Pancreas (tissue), 10 donors: ENCODE results near the gene MEAF6. TPM values are rescaled to one million over a fixed set of nuclear protein-coding genes. Genes with fewer than 3 reads are reported as not detected.
A peak's percentile ranks its signal among the peaks of the same experiment; 100 is the strongest.

Experiments
- ATAC-seq, 4 donors: fragments of 200-7000 bp; cut with Tn5 transposase; one replicate each; pipeline versions ENCODE4 v1.8.0 to v1.9.1; 2020; ENCODE audit warnings: mild to moderate bottlenecking in 4 of 4, moderate library complexity in 4 of 4
- DNase-seq, 6 donors: peaks; one replicate each; pipeline ENCODE4 v3.0.0-alpha.2; 2020
- FAIRE-seq: peaks from 2 replicates; lab custom pipeline; 2012; peaks lifted over from hg19 to GRCh38; lab: Jason Lieb, UNC
- H3K27ac ChIP-seq, 4 donors: fragments of 200-600 bp; sonication (generic); 1 replicate in 3 of 4; 2 replicates in 1 of 4; pipeline versions ENCODE4 v1.5.0 to v1.8.0; 2020
- H3K27me3 ChIP-seq, 4 donors: fragments of 200-600 bp; one replicate each; pipeline ENCODE4 v1.8.0; 2021
- H3K36me3 ChIP-seq, 3 donors: fragments of 200-600 bp; sonication (generic) in 1 of 3; one replicate each; pipeline versions ENCODE4 v1.5.0 to v1.8.0; 2020 to 2021
- H3K4me1 ChIP-seq, 3 donors: fragments of 200-600 bp; one replicate each; pipeline ENCODE4 v1.8.0; 2021
- H3K4me3 ChIP-seq, 4 donors: fragments of 200-600 bp; sonication (generic) in 2 of 4; one replicate each; pipeline versions ENCODE4 v1.5.0 to v1.8.0; 2020 to 2021
- H3K9me3 ChIP-seq, 4 donors: fragments of 200-600 bp; one replicate each; pipeline ENCODE4 v1.8.0; 2021
- WGBS, 2 donors: extraction: QIAGEN DNeasy Blood & Tissue Kit; methylation state at CpG; one replicate each; pipeline ENCODE4 v1.1.7; 2013; 5-methylcytosine and 5-hydroxymethylcytosine counted together
- intact Hi-C, 3 donors: fragments of 100-400 bp; cut with DNase I; formaldehyde crosslinking; loops; one replicate each; pipeline versions ENCODE4 v1.11.1 to v1.14.2; 2022
- microRNA-seq, 2 donors: library from miRNA; unstranded; fragments of <30 nt; microRNA quantifications; one replicate each; pipeline versions ENCODE4 to v1.1.0, GENCODE V29; 2019 to 2020
- polyA plus RNA-seq, 2 donors: library from polyadenylated mRNA; stranded (reverse); fragments of 200-250 nt; gene quantifications; one replicate each; pipeline ENCODE4 v1.2.3, GENCODE V29; 2013
- total RNA-seq, 6 donors: library from RNA; stranded (reverse); fragmentation: NEBNext Ultra II Directional in 4 of 6; extraction: Animal tissue kit (Norgen Biotek cat#: 25700) in 4 of 6; gene quantifications; one replicate each; pipeline versions ENCODE4 v1.2.1 to v1.2.4, GENCODE V29; 2021 to 2023
- TF ChIP-seq, protein P1 (sequence below), 4 donors: fragments of 200-600 bp; sonication (generic) in 3 of 4; IDR thresholded peaks; one replicate each; pipeline versions ENCODE4 v1.5.0 to v1.8.0; 2021; ENCODE audit warnings: antibody characterized with exemption in 4 of 4
- donor health status: healthy with polysubstance abuse.
- donor health status: DM: no; HTN: no; CAD: no; lungs with moderate emphysema.
- donor health status: DM: no; HTN: no; CAD: no.
- donor health status: control.
- donor health status: control.
- donor health status: Bipolar disorder and iron deficiency.
- donor health status: DM: yes; HTN: yes; CAD: no.
- donor health status: DM: no; HTN: no; CAD: no.
- donor health status: DM: no; HTN: no; CAD: no.
- donor health status: DM: yes; HTN: yes; CAD: no.

MEAF6 gene
- total and polyA plus RNA-seq, 8 donors, result 26.1 to 59.8 (median 28.3) TPM

DNA sequence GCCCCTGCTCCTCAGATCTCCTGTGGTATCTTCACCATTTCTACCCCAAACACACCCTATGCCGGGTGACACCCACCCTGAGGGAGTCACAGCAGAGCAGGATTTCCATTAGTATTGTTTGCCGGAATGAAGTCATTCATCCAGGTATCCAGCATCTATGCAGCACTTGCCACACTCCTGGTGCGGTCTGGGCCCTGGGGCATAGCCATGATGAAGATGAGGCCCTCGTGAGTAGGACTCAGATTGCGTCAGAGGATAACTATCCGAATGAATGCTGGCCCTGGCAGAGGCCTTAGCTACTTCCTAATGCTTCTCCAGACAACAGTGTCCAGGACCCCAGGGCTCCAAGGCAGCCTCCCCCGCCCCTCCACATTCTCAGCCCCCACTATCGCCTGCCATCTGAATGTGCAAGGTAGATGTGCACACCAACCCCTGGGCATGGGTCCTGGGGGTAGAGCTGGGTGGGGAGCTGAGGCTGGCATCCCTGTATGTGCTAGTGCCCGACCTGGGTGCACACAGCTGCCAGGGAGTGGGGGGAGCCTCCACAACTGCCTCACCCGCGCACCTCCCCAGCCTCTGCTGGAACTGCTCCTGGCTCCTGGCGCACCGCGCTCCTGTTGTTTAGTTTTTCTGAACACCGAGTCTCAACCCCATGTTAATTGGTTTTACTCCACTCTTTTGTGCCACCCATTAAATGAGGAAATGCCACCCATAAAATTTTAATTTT lies 65.7 kb downstream of the MEAF6 start:
- TF ChIP-seq, protein P1, sequence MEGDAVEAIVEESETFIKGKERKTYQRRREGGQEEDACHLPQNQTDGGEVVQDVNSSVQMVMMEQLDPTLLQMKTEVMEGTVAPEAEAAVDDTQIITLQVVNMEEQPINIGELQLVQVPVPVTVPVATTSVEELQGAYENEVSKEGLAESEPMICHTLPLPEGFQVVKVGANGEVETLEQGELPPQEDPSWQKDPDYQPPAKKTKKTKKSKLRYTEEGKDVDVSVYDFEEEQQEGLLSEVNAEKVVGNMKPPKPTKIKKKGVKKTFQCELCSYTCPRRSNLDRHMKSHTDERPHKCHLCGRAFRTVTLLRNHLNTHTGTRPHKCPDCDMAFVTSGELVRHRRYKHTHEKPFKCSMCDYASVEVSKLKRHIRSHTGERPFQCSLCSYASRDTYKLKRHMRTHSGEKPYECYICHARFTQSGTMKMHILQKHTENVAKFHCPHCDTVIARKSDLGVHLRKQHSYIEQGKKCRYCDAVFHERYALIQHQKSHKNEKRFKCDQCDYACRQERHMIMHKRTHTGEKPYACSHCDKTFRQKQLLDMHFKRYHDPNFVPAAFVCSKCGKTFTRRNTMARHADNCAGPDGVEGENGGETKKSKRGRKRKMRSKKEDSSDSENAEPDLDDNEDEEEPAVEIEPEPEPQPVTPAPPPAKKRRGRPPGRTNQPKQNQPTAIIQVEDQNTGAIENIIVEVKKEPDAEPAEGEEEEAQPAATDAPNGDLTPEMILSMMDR (IDR thresholded peaks at IDR 0.05), result no peak
- no peak overlapping the region for H3K27ac ChIP-seq
- intact Hi-C loops, result no loop called here
- H3K36me3 ChIP-seq, result no peaks in the 10 kb centered on the region
- 55 to 60% methylated on average over 15 of the region's 15 CpGs for WGBS, 2 donors
- no peak for ATAC-seq
- H3K9me3 ChIP-seq, result no peaks in the 10 kb centered on the region
- DNase-seq, result no peak
- no peak for FAIRE-seq
- no peaks in the 10 kb centered on the region for H3K27me3 ChIP-seq
- no peak overlapping the region for H3K4me3 ChIP-seq
- no peaks in the 10 kb centered on the region for H3K4me1 ChIP-seq

DNA sequence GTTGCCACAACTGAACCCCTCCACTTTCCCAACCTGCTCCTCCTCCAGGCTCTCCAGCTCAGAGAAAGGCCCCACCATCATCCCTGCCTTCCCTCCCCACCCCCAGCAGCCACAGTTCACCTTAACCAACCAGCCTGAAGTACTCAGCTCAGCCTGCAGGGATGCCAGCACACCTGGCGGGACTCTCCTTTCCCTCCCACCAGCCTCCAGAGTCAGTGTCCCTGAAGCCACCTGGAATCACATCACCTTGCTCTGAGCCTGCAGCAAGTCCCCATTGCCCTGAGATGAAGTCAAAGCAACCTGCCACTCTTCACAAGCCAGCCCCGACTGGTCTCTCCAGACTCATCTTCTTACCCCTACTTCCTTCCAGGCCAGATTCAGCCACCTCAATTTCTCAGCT lies 66.4 kb downstream of the MEAF6 start:
- FAIRE-seq, result no peak
- Histone ChIP-seq H3K9me3 (no peaks in the 10 kb centered on the region), H3K27me3 (no peaks in the 10 kb centered on the region), H3K4me3 (no peak overlapping the region), H3K27ac (no peak overlapping the region), H3K4me1 (no peaks in the 10 kb centered on the region), H3K36me3 (no peaks in the 10 kb centered on the region)
- 37 to 40% methylated on average over 2 of the region's 2 CpGs for WGBS, 2 donors
- intact Hi-C loops, result no loop called here
- peak in 1 of 4 donors; percentile 34 for ATAC-seq
- no peak for DNase-seq
- TF ChIP-seq, protein P1 (IDR thresholded peaks at IDR 0.05), result no peak

DNA sequence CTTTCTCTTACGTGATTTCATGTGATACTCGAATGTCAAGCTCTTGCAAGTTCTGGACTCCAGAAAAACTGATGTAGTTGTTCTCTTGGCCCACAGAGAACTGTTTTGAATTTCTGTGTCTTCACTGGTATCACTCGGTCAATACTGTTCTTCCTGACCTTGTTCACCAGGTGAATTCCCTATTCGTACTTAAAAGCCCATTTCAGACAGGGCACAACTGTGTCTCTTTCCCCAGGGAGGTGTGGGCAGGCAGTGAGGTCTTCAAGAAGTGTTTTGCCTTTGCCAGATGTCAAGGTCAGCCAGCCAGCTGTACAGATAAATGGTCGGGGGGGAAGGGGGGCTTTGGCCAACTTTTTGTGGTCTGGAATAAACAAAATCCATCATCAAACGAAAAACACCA lies 67.7 kb downstream of the MEAF6 start:
- no peak for ATAC-seq
- Histone ChIP-seq H3K27ac (no peak overlapping the region), H3K9me3 (no peaks in the 10 kb centered on the region), H3K4me3 (no peak overlapping the region), H3K27me3 (no peaks in the 10 kb centered on the region), H3K4me1 (no peaks in the 10 kb centered on the region), H3K36me3 (no peaks in the 10 kb centered on the region)
- TF ChIP-seq, protein P1 (IDR thresholded peaks at IDR 0.05), result no peak
- no peak for FAIRE-seq
- intact Hi-C loops, result no loop called here
- no peak for DNase-seq
- 40 to 53% methylated on average over 6 of the region's 6 CpGs for WGBS, 2 donors

DNA sequence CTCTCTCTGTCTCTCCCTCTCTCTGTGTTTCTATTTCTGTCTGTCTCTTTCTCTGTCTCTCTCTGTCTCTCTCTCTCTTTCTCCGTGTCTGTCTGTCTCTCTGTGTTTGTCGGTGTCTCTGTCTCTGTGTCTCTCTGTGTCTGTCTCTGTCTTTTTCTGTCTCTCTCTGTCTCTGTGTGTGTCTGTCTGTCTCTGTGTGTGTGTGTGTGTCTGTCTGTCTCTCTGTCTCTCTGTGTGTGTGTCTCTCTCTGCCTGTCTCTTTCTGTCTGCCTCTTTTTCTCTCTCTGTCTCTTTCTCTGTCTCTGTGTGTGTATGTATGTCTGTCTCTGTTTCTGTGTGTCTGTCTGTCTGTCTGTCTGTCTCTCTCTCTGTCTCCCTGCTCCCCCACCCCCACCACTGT lies 71.9 kb downstream of the MEAF6 start:
- FAIRE-seq (no peak), ATAC-seq (no peak), DNase-seq (no peak)
- intact Hi-C loops, result no loop called here
- TF ChIP-seq, protein P1 (IDR thresholded peaks at IDR 0.05), result no peak
- Histone ChIP-seq H3K27me3 (no peaks in the 10 kb centered on the region), H3K27ac (no peak overlapping the region), H3K4me1 (no peaks in the 10 kb centered on the region), H3K36me3 (no peaks in the 10 kb centered on the region), H3K9me3 (no peaks in the 10 kb centered on the region), H3K4me3 (no peak overlapping the region)
- 50 to 52% methylated on average over 2 of the region's 2 CpGs for WGBS, 2 donors

Small RNA genes within 50 kb of the gene (microRNA-seq; reads per million reads assigned to microRNA genes)
- gene MIR5581, result 0 to 0.77 reads per million in 2 donors
- 0 to 0.29 reads per million in 2 donors for gene MIR6732

Other genes starting within 250 kb of the MEAF6 start
- 10 to 100 TPM in 2 of 6 donors, 1 to 10 TPM in 4; 4.1 to 10.5 (median 9.3) TPM for gene ZC3H12A, start 40.2 kb downstream of the MEAF6 start, total RNA-seq
- gene ZC3H12A, start 40.2 kb downstream of the MEAF6 start, polyA plus RNA-seq, result 10 to 100 TPM; 11.4 to 13.1 TPM
- 1 to 10 TPM; 6.5 to 7.8 (median 7.0) TPM for gene SNIP1, start 39.5 kb upstream of the MEAF6 start, total RNA-seq
- 1 to 10 TPM; 2.7 to 5.9 TPM for gene SNIP1, start 39.5 kb upstream of the MEAF6 start, polyA plus RNA-seq
- gene DNALI1, start 42.2 kb upstream of the MEAF6 start, total RNA-seq, result 10 to 100 TPM in 5 of 6 donors, 1 to 10 TPM in 1; 8.7 to 16.3 (median 11.2) TPM
- 10 to 100 TPM; 38.4 to 61.0 TPM for gene DNALI1, start 42.2 kb upstream of the MEAF6 start, polyA plus RNA-seq
- gene GNL2, start 81.2 kb upstream of the MEAF6 start, total RNA-seq, result 10 to 100 TPM in 5 of 6 donors, 1 to 10 TPM in 1; 9.8 to 20.1 (median 17.1) TPM
- 10 to 100 TPM; 50.6 to 69.1 TPM for gene GNL2, start 81.2 kb upstream of the MEAF6 start, polyA plus RNA-seq
- gene RSPO1, start 120.1 kb upstream of the MEAF6 start, total RNA-seq, result under 1 TPM in 3 of 6 donors, not detected in 3; 0.09 to 0.46 (median 0.13) TPM
- under 1 TPM; 0.11 to 0.26 TPM for gene RSPO1, start 120.1 kb upstream of the MEAF6 start, polyA plus RNA-seq
- under 1 TPM; 0.19 to 0.79 (median 0.44) TPM for gene CDCA8, start 177.8 kb upstream of the MEAF6 start, total RNA-seq
- under 1 TPM; 0.28 to 0.57 TPM for gene CDCA8, start 177.8 kb upstream of the MEAF6 start, polyA plus RNA-seq